Sigmoid colon (tissue), 7 donors: ENCODE results near the gene JADE3. TPM values are rescaled to one million over a fixed set of nuclear protein-coding genes. Genes with fewer than 3 reads are reported as not detected.

Source experiments
- DNase-seq: peaks from one replicate; pipeline ENCODE4 v3.0.0-alpha.2; 2019
- H3K27ac ChIP-seq, 4 donors: fragments of 200-600 bp; sonication (generic); one replicate each; pipeline ENCODE4 v1.5.1; 2016 to 2019; ENCODE audit warnings: mild to moderate bottlenecking in 1 of 4
- H3K27me3 ChIP-seq, 3 donors: fragments of 200-600 bp; sonication (generic); one replicate each; pipeline ENCODE4 v1.5.1; 2019; ENCODE audit warnings: mild to moderate bottlenecking in 1 of 3
- H3K36me3 ChIP-seq, 4 donors: fragments of 200-600 bp; sonication (generic); one replicate each; pipeline ENCODE4 v1.5.1; 2016 to 2019
- H3K4me1 ChIP-seq, 4 donors: fragments of 200-600 bp; sonication (generic); one replicate each; pipeline ENCODE4 v1.5.1; 2017 to 2019
- H3K4me3 ChIP-seq, 4 donors: fragments of 200-600 bp; sonication (generic); one replicate each; pipeline ENCODE4 v1.5.1; 2017 to 2019; ENCODE audit warnings: mild to moderate bottlenecking in 2 of 4, moderate library complexity in 1 of 4
- H3K9me3 ChIP-seq, 4 donors: fragments of 200-600 bp in 3 of 4; sonication (generic) in 3 of 4; one replicate each; pipeline versions ENCODE4 v1.5.1 to v1.6.1; 2013 to 2019
- CTCF ChIP-seq, 4 experiments: fragments of 450-650 bp in 3 of 4; fragments of 200-600 bp in 1 of 4; IDR thresholded peaks; one replicate each; pipeline ENCODE4 v1.5.1; 2016 to 2019; ENCODE audit warnings: antibody characterized with exemption in 4 of 4, mild to moderate bottlenecking in 3 of 4, moderate library complexity in 2 of 4
- EP300 ChIP-seq, 4 donors: sonication (generic); formaldehyde crosslinking; IDR thresholded peaks; one replicate each; pipeline ENCODE4 v1.6.1; 2017; ENCODE audit warnings: antibody characterized with exemption in 4 of 4
- POLR2A ChIP-seq, 2 donors: fragments of 450-650 bp; IDR thresholded peaks; one replicate each; pipeline ENCODE4 v1.6.1; 2016; ENCODE audit warnings: antibody characterized with exemption in 2 of 2, mild to moderate bottlenecking in 2 of 2, moderate library complexity in 2 of 2
- POLR2AphosphoS5 ChIP-seq, 4 donors: sonication (generic); formaldehyde crosslinking; IDR thresholded peaks; one replicate each; pipeline ENCODE4 v1.6.1; 2017; ENCODE audit warnings: antibody characterized with exemption in 4 of 4
- WGBS, 2 donors: extraction: QIAGEN DNeasy Blood & Tissue Kit; methylation state at CpG; one replicate each; pipeline ENCODE4 v1.1.7; 2013; 5-methylcytosine and 5-hydroxymethylcytosine counted together
- intact Hi-C: fragments of 100-400 bp; cut with DNase I; formaldehyde crosslinking; loops from one replicate; pipeline ENCODE4 v1.15.1; 2023
- polyA plus RNA-seq, 3 donors: library from polyadenylated mRNA; stranded (reverse); fragments of 200-250 nt; gene quantifications; one replicate each; pipeline ENCODE4 v1.2.3, GENCODE V29; 2013
- total RNA-seq, 4 donors: library from RNA; depleted of rRNA; stranded (reverse); fragments of >200 nt; gene quantifications; one replicate each; pipeline ENCODE4 v1.1.0, GENCODE V29; 2016
- donor health status: healthy with polysubstance abuse.
- donor health status: Bipolar disorder and iron deficiency.
- donor health status: healthy.

JADE3 gene
- total and polyA plus RNA-seq, 7 donors: 0.60 to 7.8 (median 5.3) TPM

DNA sequence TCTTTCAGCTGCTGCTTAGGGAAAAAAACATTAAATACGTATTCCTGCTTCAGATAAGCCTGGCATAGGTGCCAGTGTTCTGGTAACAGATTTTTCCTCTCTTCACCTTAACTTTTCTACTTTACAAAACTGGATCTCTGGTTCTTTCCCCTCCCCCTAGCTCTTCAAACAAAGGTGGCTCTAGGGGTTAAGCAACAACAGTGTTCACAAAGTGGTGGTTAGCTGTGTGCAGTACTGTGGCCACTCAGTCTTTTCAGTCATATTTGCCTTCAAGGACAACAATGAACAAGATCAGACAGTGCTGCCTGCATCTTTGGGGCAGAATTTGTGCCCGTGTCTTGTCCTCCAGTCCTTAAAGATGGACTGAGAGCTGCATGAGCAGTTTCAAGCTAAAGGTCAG, 151.0 kb downstream of the JADE3 start:
- no peaks in the 10 kb centered on the region for H3K9me3 ChIP-seq
- H3K27me3 ChIP-seq: no peaks in the 10 kb centered on the region
- DNase-seq: no peak
- intact Hi-C loops: no loop called here
- H3K4me1 ChIP-seq: no peaks in the 10 kb centered on the region
- no peak overlapping the region for H3K27ac ChIP-seq
- H3K36me3 ChIP-seq: peaks cover 0 to 2% (median 0%) of the 10 kb centered on the region in 4 donors
- no peak overlapping the region for H3K4me3 ChIP-seq
- TF ChIP-seq POLR2A (IDR thresholded peaks at IDR 0.05) (no peak), CTCF (IDR thresholded peaks at IDR 0.05) (no peak), EP300 (IDR thresholded peaks at IDR 0.05) (no peak), POLR2AphosphoS5 (IDR thresholded peaks at IDR 0.05) (no peak)
- 94 to 98% methylated on average over 2 of the region's 2 CpGs for WGBS, 2 donors

DNA sequence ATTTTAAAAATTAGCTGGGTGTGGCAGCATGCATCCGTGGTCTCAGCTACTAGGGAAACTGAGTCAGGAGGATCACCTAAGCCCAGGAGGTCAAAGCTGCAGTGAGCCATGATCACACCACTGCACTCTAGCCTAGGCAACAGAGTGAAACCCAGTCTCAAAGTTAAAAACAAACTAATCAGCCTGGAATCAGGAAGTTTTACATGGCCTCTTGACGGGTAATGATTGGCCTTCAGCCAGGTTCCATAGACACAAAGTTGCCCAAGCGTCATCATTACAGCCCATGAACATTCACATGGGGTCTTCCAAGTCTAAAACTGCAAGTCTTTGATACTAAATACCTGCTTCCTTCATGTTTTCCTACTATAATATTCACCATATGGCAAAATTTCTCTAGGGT, 156.0 kb downstream of the JADE3 start:
- no peak for DNase-seq
- Histone ChIP-seq H3K27ac (no peak overlapping the region), H3K9me3 (no peaks in the 10 kb centered on the region), H3K27me3 (no peaks in the 10 kb centered on the region), H3K4me1 (no peaks in the 10 kb centered on the region), H3K4me3 (no peak overlapping the region), H3K36me3 (no peaks in the 10 kb centered on the region)
- intact Hi-C loops: no loop called here
- TF ChIP-seq POLR2AphosphoS5 (IDR thresholded peaks at IDR 0.05) (no peak), CTCF (IDR thresholded peaks at IDR 0.05) (no peak), POLR2A (IDR thresholded peaks at IDR 0.05) (no peak), EP300 (IDR thresholded peaks at IDR 0.05) (no peak)
- 65 to 78% methylated on average over 3 of the region's 3 CpGs for WGBS, 2 donors

DNA sequence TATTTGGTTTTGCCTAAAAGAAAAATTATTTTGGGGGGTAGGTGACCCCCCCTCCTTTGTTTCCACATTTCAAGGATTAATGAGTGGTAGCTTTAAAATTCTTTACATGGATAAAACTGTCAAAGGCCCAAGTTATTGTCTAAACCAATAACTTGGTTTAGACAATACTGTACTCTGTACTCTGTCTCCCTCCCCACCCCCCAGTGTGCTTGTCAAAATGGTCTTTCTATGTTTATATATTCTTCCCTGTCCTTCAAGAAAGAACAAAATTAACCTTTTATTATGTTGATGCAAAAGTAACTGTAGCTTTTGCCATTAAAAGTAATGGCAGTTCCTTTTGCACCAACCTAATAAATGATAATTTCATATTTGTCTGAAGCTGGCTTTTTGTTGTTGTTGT, 156.5 kb downstream of the JADE3 start:
- H3K4me3 ChIP-seq: no peak overlapping the region
- no peaks in the 10 kb centered on the region for H3K9me3 ChIP-seq
- no peaks in the 10 kb centered on the region for H3K4me1 ChIP-seq
- no peak overlapping the region for H3K27ac ChIP-seq
- DNase-seq: no peak
- no peaks in the 10 kb centered on the region for H3K36me3 ChIP-seq
- H3K27me3 ChIP-seq: no peaks in the 10 kb centered on the region
- intact Hi-C loops: no loop called here
- TF ChIP-seq POLR2AphosphoS5 (IDR thresholded peaks at IDR 0.05) (no peak), EP300 (IDR thresholded peaks at IDR 0.05) (no peak), CTCF (IDR thresholded peaks at IDR 0.05) (no peak)

- 29 to 59% methylated on average over 59 of the region's 59 CpGs for WGBS, 2 donors
- Histone ChIP-seq H3K4me1 (no peaks in the 10 kb centered on the region), H3K27ac (peak within 1 kb of the TSS; percentile 56 to 64 (median 56)), H3K36me3 (no peaks in the 10 kb centered on the region), H3K4me3 (peak within 1 kb of the TSS; percentile 14 to 48 (median 44)), H3K9me3 (no peaks in the 10 kb centered on the region), H3K27me3 (peaks cover 0 to 2% (median 0%) of the 10 kb centered on the region in 3 donors)
- intact Hi-C loops: no loop called here
- no peak for DNase-seq
- TF ChIP-seq CTCF (IDR thresholded peaks at IDR 0.05): no peak
- no peak for TF ChIP-seq EP300 (IDR thresholded peaks at IDR 0.05)
- TF ChIP-seq POLR2AphosphoS5 (IDR thresholded peaks at IDR 0.05): no peak
- TF ChIP-seq POLR2A (IDR thresholded peaks at IDR 0.05): no peak
Measured at GRCh38 chrX:47078129-47079043, 166.2 kb downstream of the JADE3 start, which contains the start of gene RGN. Gene RGN, plus strand, starts transcription at chrX:47078443. Its CDS starts 2,702 bp downstream, at chrX:47081145.
